Stomach (tissue), 9 donors: ENCODE data around the gene RASSF5. TPM values are rescaled to one million over a fixed set of nuclear protein-coding genes. Genes with fewer than 3 reads are reported as not detected.
A peak's percentile ranks its signal among the peaks of the same experiment; 100 is the strongest.

Experiments
- DNase-seq, 2 donors: peaks; one replicate each; pipeline versions ENCODE4 v3.0.0 to v3.0.0-alpha.2; 2013 to 2019
- H3K27ac ChIP-seq, 5 donors: fragments of 200-600 bp in 4 of 5; sonication (generic) in 4 of 5; one replicate each; pipeline ENCODE4 v1.5.1; 2013 to 2019; ENCODE audit warnings: mild to moderate bottlenecking in 1 of 5, moderate library complexity in 1 of 5
- H3K27me3 ChIP-seq, 3 donors: fragments of 200-600 bp; sonication (generic); one replicate each; pipeline ENCODE4 v1.5.1; 2017 to 2019; ENCODE audit warnings: mixed run types in 1 of 3
- H3K36me3 ChIP-seq, 4 donors: fragments of 200-600 bp; sonication (generic); 1 replicate in 3 of 4; 2 replicates in 1 of 4; pipeline ENCODE4 v1.5.1; 2016 to 2019
- H3K4me1 ChIP-seq, 4 donors: fragments of 200-600 bp; sonication (generic); one replicate each; pipeline ENCODE4 v1.5.1; 2016 to 2019
- H3K4me3 ChIP-seq, 4 donors: fragments of 200-600 bp; sonication (generic) in 3 of 4; one replicate each; pipeline ENCODE4 v1.5.1; 2016 to 2019; ENCODE audit warnings: mild to moderate bottlenecking in 1 of 4
- H3K9me3 ChIP-seq, 4 donors: fragments of 200-600 bp; sonication (generic); one replicate each; pipeline ENCODE4 v1.5.1; 2016 to 2019
- CTCF ChIP-seq, 7 experiments: fragments of 450-650 bp in 4 of 7; fragments of 200-600 bp in 3 of 7; sonication (generic) in 3 of 7; IDR thresholded peaks; one replicate each; pipeline ENCODE4 v1.5.1; 2016 to 2019; ENCODE audit warnings: antibody characterized with exemption in 7 of 7, control low read depth in 2 of 7, mild to moderate bottlenecking in 1 of 7
- EP300 ChIP-seq: sonication (generic); formaldehyde crosslinking; IDR thresholded peaks from one replicate; pipeline ENCODE4 v1.6.1; 2017; ENCODE audit warnings: antibody characterized with exemption
- POLR2A ChIP-seq, 4 donors: fragments of 450-650 bp; IDR thresholded peaks; one replicate each; pipeline ENCODE4 v1.6.1; 2016; ENCODE audit warnings: antibody characterized with exemption in 4 of 4, control low read depth in 2 of 4, mild to moderate bottlenecking in 1 of 4, moderate library complexity in 1 of 4
- POLR2AphosphoS5 ChIP-seq, 3 donors: sonication (generic); formaldehyde crosslinking; IDR thresholded peaks; one replicate each; pipeline ENCODE4 v1.6.1; 2016; ENCODE audit warnings: antibody characterized with exemption in 3 of 3
- WGBS, 5 donors: extraction: QIAGEN DNeasy Blood & Tissue Kit in 3 of 5; methylation state at CpG; one replicate each; pipeline versions ENCODE4 v1.1.5 to v1.1.7; 2013 to 2018; 5-methylcytosine and 5-hydroxymethylcytosine counted together
- intact Hi-C: fragments of 100-400 bp; cut with DNase I; formaldehyde crosslinking; loops from one replicate; pipeline ENCODE4 v1.15.1; 2023; ENCODE audit warnings: low total_unique reads
- polyA plus RNA-seq, 3 donors: library from polyadenylated mRNA; stranded (reverse); fragments of 200-250 nt; gene quantifications; one replicate each; pipeline ENCODE4 v1.2.3, GENCODE V29; 2013
- total RNA-seq, 5 donors: library from RNA; depleted of rRNA; stranded (reverse); fragments of >200 nt; gene quantifications; one replicate each; pipeline versions ENCODE4 v1.1.0 to v1.2.3, GENCODE V29; 2014 to 2016
- donor health status: healthy with polysubstance abuse.
- donor health status: Bipolar disorder and iron deficiency.
- donor health status: healthy.

Gene RASSF5
- total and polyA plus RNA-seq, 8 donors = 2.2 to 44.5 (median 7.5) TPM

GRCh38 chr1:206492589-206492988, 14.7 kb upstream of the RASSF5 start:
- DNase-seq = no peak
- Histone ChIP-seq H3K9me3 (no peaks in the 10 kb centered on the region), H3K27ac (no peak overlapping the region), H3K4me1 (peaks cover 9 to 32% (median 28%) of the 10 kb centered on the region in 4 donors), H3K36me3 (peaks cover 7 to 60% (median 44%) of the 10 kb centered on the region in 4 donors), H3K4me3 (no peak overlapping the region), H3K27me3 (no peaks in the 10 kb centered on the region)
- WGBS, 5 donors = 94 to 100% (median 97%) methylated on average over 6 to 10 of the region's 10 CpGs
- intact Hi-C loops = loop anchor here (5.0 to 10.0 kb wide), 2 partner anchors 90 to 172 kb away; no protein-coding TSS in a partner anchor
- TF ChIP-seq POLR2A (IDR thresholded peaks at IDR 0.05) (no peak), CTCF (IDR thresholded peaks at IDR 0.05) (no peak), POLR2AphosphoS5 (IDR thresholded peaks at IDR 0.05) (no peak), EP300 (no peak)

- Histone ChIP-seq H3K9me3 (no peaks in the 10 kb centered on the region), H3K27ac (no peak overlapping the region), H3K36me3 (peaks cover 1 to 54% (median 41%) of the 10 kb centered on the region in 4 donors), H3K4me1 (peaks cover 9 to 32% (median 28%) of the 10 kb centered on the region in 4 donors), H3K4me3 (no peak overlapping the region), H3K27me3 (no peaks in the 10 kb centered on the region)
- TF ChIP-seq CTCF (IDR thresholded peaks at IDR 0.05) (no peak), EP300 (no peak), POLR2A (IDR thresholded peaks at IDR 0.05) (no peak), POLR2AphosphoS5 (IDR thresholded peaks at IDR 0.05) (no peak)
- DNase-seq = no peak
- WGBS, 5 donors = 94 to 97% (median 95%) methylated on average over 7 to 9 of the region's 9 CpGs
- intact Hi-C loops = loop anchor here (5.0 to 10.0 kb wide), 2 partner anchors 89 to 172 kb away; no protein-coding TSS in a partner anchor
Measured at GRCh38 chr1:206493279-206493678, 14.1 kb upstream of the RASSF5 start.

GRCh38 chr1:206495011-206495461, 12.3 kb upstream of the RASSF5 start:
- DNase-seq = peak in 1 of 2 donors; percentile 50
- H3K36me3 ChIP-seq = peaks cover 0 to 53% (median 36%) of the 10 kb centered on the region in 4 donors
- no peaks in the 10 kb centered on the region for H3K27me3 ChIP-seq
- WGBS, 5 donors = 49 to 64% (median 58%) methylated on average over 6 of the region's 6 CpGs
- intact Hi-C loops = loop anchor here (10.0 kb wide), 1 partner anchor 170 kb away; no protein-coding TSS in a partner anchor
- H3K4me1 ChIP-seq = peaks cover 9 to 30% (median 25%) of the 10 kb centered on the region in 4 donors
- TF ChIP-seq POLR2AphosphoS5 (IDR thresholded peaks at IDR 0.05) = no peak
- TF ChIP-seq CTCF (IDR thresholded peaks at IDR 0.05) = no peak
- TF ChIP-seq EP300 = no peak
- TF ChIP-seq POLR2A (IDR thresholded peaks at IDR 0.05) = no peak
- peak overlapping the region in 4 of 5 donors; percentile 26 to 60 (median 45) for H3K27ac ChIP-seq
- H3K4me3 ChIP-seq = no peak overlapping the region
- H3K9me3 ChIP-seq = no peaks in the 10 kb centered on the region

GRCh38 chr1:206495493-206496046, 11.8 kb upstream of the RASSF5 start:
- H3K27me3 ChIP-seq = no peaks in the 10 kb centered on the region
- intact Hi-C loops = loop anchor here (10.0 kb wide), 1 partner anchor 169 kb away; no protein-coding TSS in a partner anchor
- WGBS, 5 donors = 48 to 69% (median 57%) methylated on average over 3 of the region's 3 CpGs
- no peaks in the 10 kb centered on the region for H3K9me3 ChIP-seq
- TF ChIP-seq EP300 (no peak), CTCF (IDR thresholded peaks at IDR 0.05) (no peak), POLR2A (IDR thresholded peaks at IDR 0.05) (no peak), POLR2AphosphoS5 (IDR thresholded peaks at IDR 0.05) (no peak)
- peaks cover 0 to 50% (median 35%) of the 10 kb centered on the region in 4 donors for H3K36me3 ChIP-seq
- peak overlapping the region in 4 of 5 donors; percentile 26 to 60 (median 45) for H3K27ac ChIP-seq
- H3K4me3 ChIP-seq = no peak overlapping the region
- DNase-seq = no peak
- peaks cover 9 to 25% (median 21%) of the 10 kb centered on the region in 4 donors for H3K4me1 ChIP-seq
